Measurements from ENCODE around the gene PCDHA12.

DNA sequence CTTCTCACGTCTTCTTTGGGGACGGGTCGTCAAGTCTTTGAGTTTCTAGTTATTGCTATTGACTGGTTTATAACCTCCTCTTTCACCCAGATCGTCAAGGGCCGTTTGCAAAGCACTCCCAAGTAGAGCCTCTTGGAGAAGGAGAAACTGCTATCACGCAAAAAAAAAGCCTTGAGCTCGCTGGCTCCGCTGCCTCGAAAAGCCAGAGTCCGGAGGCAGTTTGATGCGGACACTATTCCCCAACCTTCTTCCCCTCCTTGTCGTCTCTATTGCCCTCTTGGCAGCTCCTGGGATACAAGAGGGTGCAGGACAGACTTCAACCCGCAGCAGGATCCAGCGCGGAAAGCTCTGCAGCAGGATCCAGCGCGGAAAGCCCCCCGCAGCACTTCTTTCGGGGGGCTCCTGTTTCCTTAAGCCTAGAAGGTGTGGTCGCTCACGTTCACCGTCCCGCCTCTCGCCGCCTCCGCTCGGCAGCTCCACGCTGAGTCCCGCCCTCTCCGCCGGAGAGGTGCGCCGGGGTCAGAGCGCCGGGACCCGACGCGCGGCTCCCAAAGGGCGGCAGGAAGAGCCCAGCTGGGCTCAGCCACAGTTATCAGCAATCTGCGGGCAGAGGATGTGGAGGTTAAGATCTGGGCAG lies 50.8 kb downstream of the PCDHA12 start, which contains the start of gene PCDHAC1:
- TF ChIP-seq, protein P1, sequence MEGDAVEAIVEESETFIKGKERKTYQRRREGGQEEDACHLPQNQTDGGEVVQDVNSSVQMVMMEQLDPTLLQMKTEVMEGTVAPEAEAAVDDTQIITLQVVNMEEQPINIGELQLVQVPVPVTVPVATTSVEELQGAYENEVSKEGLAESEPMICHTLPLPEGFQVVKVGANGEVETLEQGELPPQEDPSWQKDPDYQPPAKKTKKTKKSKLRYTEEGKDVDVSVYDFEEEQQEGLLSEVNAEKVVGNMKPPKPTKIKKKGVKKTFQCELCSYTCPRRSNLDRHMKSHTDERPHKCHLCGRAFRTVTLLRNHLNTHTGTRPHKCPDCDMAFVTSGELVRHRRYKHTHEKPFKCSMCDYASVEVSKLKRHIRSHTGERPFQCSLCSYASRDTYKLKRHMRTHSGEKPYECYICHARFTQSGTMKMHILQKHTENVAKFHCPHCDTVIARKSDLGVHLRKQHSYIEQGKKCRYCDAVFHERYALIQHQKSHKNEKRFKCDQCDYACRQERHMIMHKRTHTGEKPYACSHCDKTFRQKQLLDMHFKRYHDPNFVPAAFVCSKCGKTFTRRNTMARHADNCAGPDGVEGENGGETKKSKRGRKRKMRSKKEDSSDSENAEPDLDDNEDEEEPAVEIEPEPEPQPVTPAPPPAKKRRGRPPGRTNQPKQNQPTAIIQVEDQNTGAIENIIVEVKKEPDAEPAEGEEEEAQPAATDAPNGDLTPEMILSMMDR (IDR thresholded peaks at IDR 0.05; ENCODE audit: poor library complexity, severe bottlenecking), result no peak
- TF ChIP-seq POLR2AphosphoS5 (IDR thresholded peaks at IDR 0.05) (no peak), SMC3 (conservative IDR thresholded peaks at IDR 0.05; ENCODE audit: poor library complexity) (no peak), EZH2 (IDR thresholded peaks at IDR 0.05; ENCODE audit: borderline replicate concordance, insufficient read depth, low read length, poor library complexity, severe bottlenecking) (no peak), EP300 (conservative IDR thresholded peaks at IDR 0.05; ENCODE audit: poor library complexity, severe bottlenecking) (no peak), TAF1 (IDR thresholded peaks at IDR 0.05; ENCODE audit: low read depth) (no peak), RAD21 (conservative IDR thresholded peaks at IDR 0.05) (no peak), MXI1 (conservative IDR thresholded peaks at IDR 0.05; ENCODE audit: poor library complexity, severe bottlenecking) (no peak)
- TF ChIP-seq, protein P2, sequence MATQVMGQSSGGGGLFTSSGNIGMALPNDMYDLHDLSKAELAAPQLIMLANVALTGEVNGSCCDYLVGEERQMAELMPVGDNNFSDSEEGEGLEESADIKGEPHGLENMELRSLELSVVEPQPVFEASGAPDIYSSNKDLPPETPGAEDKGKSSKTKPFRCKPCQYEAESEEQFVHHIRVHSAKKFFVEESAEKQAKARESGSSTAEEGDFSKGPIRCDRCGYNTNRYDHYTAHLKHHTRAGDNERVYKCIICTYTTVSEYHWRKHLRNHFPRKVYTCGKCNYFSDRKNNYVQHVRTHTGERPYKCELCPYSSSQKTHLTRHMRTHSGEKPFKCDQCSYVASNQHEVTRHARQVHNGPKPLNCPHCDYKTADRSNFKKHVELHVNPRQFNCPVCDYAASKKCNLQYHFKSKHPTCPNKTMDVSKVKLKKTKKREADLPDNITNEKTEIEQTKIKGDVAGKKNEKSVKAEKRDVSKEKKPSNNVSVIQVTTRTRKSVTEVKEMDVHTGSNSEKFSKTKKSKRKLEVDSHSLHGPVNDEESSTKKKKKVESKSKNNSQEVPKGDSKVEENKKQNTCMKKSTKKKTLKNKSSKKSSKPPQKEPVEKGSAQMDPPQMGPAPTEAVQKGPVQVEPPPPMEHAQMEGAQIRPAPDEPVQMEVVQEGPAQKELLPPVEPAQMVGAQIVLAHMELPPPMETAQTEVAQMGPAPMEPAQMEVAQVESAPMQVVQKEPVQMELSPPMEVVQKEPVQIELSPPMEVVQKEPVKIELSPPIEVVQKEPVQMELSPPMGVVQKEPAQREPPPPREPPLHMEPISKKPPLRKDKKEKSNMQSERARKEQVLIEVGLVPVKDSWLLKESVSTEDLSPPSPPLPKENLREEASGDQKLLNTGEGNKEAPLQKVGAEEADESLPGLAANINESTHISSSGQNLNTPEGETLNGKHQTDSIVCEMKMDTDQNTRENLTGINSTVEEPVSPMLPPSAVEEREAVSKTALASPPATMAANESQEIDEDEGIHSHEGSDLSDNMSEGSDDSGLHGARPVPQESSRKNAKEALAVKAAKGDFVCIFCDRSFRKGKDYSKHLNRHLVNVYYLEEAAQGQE (IDR thresholded peaks at IDR 0.05; ENCODE audit: borderline replicate concordance), result no peak

Data from neural cell (in vitro differentiated cells).